GM12878 (cell line): Measurements from ENCODE around the gene STIL. TPM values are rescaled to one million over a fixed set of nuclear protein-coding genes. Genes with fewer than 3 reads are reported as not detected.

ENCODE experiments used
- ATAC-seq: fragments of 200-7000 bp; cut with Tn5 transposase; 3 replicates; pipeline ENCODE4 v1.9.1; 2020; ENCODE audit warnings: mild to moderate bottlenecking, moderate library complexity
- BruUV-seq: library from RNA; stranded (reverse); fragments of 400-500 nt; replicated peaks from 2 replicates; lab custom pipeline; 2021; lab: Mats Ljungman, UMichigan
- CTCF ChIA-PET: fragments of 300-600 bp; sonication (Branson Sonifier 250); formaldehyde crosslinking; extraction: SDS; loops from one replicate; lab custom pipeline; 2021; ENCODE audit warnings: inconsistent platforms; lab: Yijun Ruan, JAX
- POLR2A ChIA-PET: fragments of 350-600 bp; formaldehyde crosslinking; extraction: SDS; loops from one replicate; lab custom pipeline; 2021; ENCODE audit warnings: inconsistent platforms; lab: Charles Lee
- RAD21 ChIA-PET: fragments of 300-600 bp; sonication (Branson Sonifier 250); formaldehyde crosslinking; loops from one replicate; lab custom pipeline; 2023; ENCODE audit warnings: antibody characterized with exemption; ENCODE audit not compliant: unreplicated experiment; lab: Charles Lee
- SMC1A ChIA-PET: fragments of 300-600 bp; sonication (Branson Sonifier 250); formaldehyde crosslinking; loops from one replicate; lab custom pipeline; 2023; ENCODE audit not compliant: unreplicated experiment, uncharacterized antibody; lab: Charles Lee
- DNase-seq: peaks from one replicate; pipeline ENCODE4 v3.0.0-alpha.2; 2011; ENCODE audit warnings: low read depth, low spot score
- FAIRE-seq: peaks from 3 replicates; lab custom pipeline; 2011; peaks lifted over from hg19 to GRCh38; lab: Jason Lieb, UNC
- H2AFZ ChIP-seq: 2 replicates; pipeline ENCODE4 v1.6.0; 2011; ENCODE audit warnings: low read depth, low read length, control low read depth; ENCODE audit not compliant: control insufficient read depth
- H3K27ac ChIP-seq: 2 replicates; pipeline ENCODE4 v1.5.1; 2011; ENCODE audit warnings: control low read depth; ENCODE audit not compliant: control insufficient read depth, insufficient read depth
- H3K27me3 ChIP-seq, 2 experiments: replicated peaks in 1 of 2; 2 replicates each; pipeline versions ENCODE4 v1.6.0 to v1.6.1; 2011; ENCODE audit warnings: low read length in 1 of 2; ENCODE audit not compliant: control insufficient read depth in 2 of 2, insufficient read depth in 2 of 2
- H3K36me3 ChIP-seq, 2 experiments: 2 replicates each; pipeline ENCODE4 v1.5.1; 2011; ENCODE audit warnings: low read length in 1 of 2; ENCODE audit not compliant: control insufficient read depth in 2 of 2, insufficient read depth in 2 of 2
- H3K4me1 ChIP-seq: 2 replicates; pipeline ENCODE4 v1.6.1; 2011; ENCODE audit warnings: mild to moderate bottlenecking, low read length, moderate library complexity, mixed read lengths; ENCODE audit not compliant: control insufficient read depth, insufficient read depth
- H3K4me2 ChIP-seq: 2 replicates; pipeline ENCODE4 v1.6.0; 2011; ENCODE audit warnings: control low read depth; ENCODE audit not compliant: control insufficient read depth, insufficient read depth
- H3K4me3 ChIP-seq: fragments of 200-600 bp; sonication (generic); 2 replicates; pipeline ENCODE4 v1.5.1; 2016
- H3K79me2 ChIP-seq: 2 replicates; pipeline ENCODE4 v1.6.0; 2011; ENCODE audit warnings: low read length; ENCODE audit not compliant: control insufficient read depth, insufficient read depth
- H3K9ac ChIP-seq: 2 replicates; pipeline ENCODE4 v1.8.0; 2011; ENCODE audit warnings: low read length, control low read depth, mixed read lengths; ENCODE audit not compliant: control insufficient read depth, insufficient read depth
- H3K9me3 ChIP-seq: replicated peaks from 3 replicates; pipeline ENCODE4 v1.5.1; 2011; ENCODE audit warnings: mild to moderate bottlenecking, low read length; ENCODE audit not compliant: control insufficient read depth, insufficient read depth
- H4K20me1 ChIP-seq: 2 replicates; pipeline ENCODE4 v1.6.0; 2011; ENCODE audit not compliant: control insufficient read depth, insufficient read depth
- BMI1 ChIP-seq: fragments of 450-650 bp; IDR thresholded peaks from 2 replicates; pipeline ENCODE4 v1.6.1; 2016; ENCODE audit warnings: mild to moderate bottlenecking, moderate library complexity, borderline replicate concordance
- BRCA1 ChIP-seq: IDR thresholded peaks from 2 replicates; pipeline ENCODE4 v1.6.1; 2011; ENCODE audit warnings: low read depth, low read length, improper control_type of control experiment
- CBX5 ChIP-seq: sonication (generic); IDR thresholded peaks from 2 replicates; pipeline ENCODE4 v1.6.1; 2016; ENCODE audit warnings: low read depth, moderate library complexity, mild to moderate bottlenecking, inconsistent platforms
- CHD2 ChIP-seq: IDR thresholded peaks from 2 replicates; pipeline ENCODE4 v1.6.1; 2011; ENCODE audit warnings: low read depth, low read length, improper control_type of control experiment, borderline replicate concordance
- ESRRA ChIP-seq: IDR thresholded peaks from 2 replicates; pipeline ENCODE4 v1.6.1; 2012; ENCODE audit warnings: mild to moderate bottlenecking, low read length, improper control_type of control experiment
- ETV6 ChIP-seq, 2 experiments: fragments of 450-650 bp in 1 of 2; IDR thresholded peaks in 1 of 2; conservative IDR thresholded peaks in 1 of 2; 2 replicates each; pipeline ENCODE4 v1.6.1; 2014; ENCODE audit warnings: antibody characterized with exemption in 1 of 2, borderline replicate concordance in 1 of 2, low read depth in 1 of 2, mild to moderate bottlenecking in 1 of 2, moderate library complexity in 1 of 2
- FOXK2 ChIP-seq: fragments of 450-650 bp; IDR thresholded peaks from 2 replicates; pipeline ENCODE4 v1.6.1; 2017; ENCODE audit warnings: mild to moderate bottlenecking, moderate library complexity
- MYB ChIP-seq: fragments of 150-350 bp; IDR thresholded peaks from 2 replicates; pipeline ENCODE4 v1.6.1; 2014; ENCODE audit warnings: mild to moderate bottlenecking, low read depth, low read length, borderline replicate concordance
- NR2C2 ChIP-seq: IDR thresholded peaks from 2 replicates; pipeline ENCODE4 v1.6.1; 2011; ENCODE audit warnings: borderline replicate concordance, low read depth; ENCODE audit not compliant: control insufficient read depth, insufficient read length
- RB1 ChIP-seq: fragments of 450-650 bp; formaldehyde crosslinking; IDR thresholded peaks from 2 replicates; pipeline ENCODE4 v1.6.1; 2017; ENCODE audit warnings: mild to moderate bottlenecking, borderline replicate concordance
- RBBP5 ChIP-seq: fragments of 200-600 bp; sonication (generic); conservative IDR thresholded peaks from 2 replicates; pipeline ENCODE4 v1.6.1; 2016
- RFX5 ChIP-seq: IDR thresholded peaks from 2 replicates; pipeline ENCODE4 v1.6.1; 2011; ENCODE audit warnings: low read depth, low read length, improper control_type of control experiment
- SIN3A ChIP-seq: IDR thresholded peaks from 2 replicates; pipeline ENCODE4 v1.6.1; 2012; ENCODE audit warnings: low read depth, low read length, improper control_type of control experiment
- SREBF2 ChIP-seq: IDR thresholded peaks from 2 replicates; pipeline ENCODE4 v1.6.1; 2012; ENCODE audit warnings: mild to moderate bottlenecking, low read length
- TARDBP ChIP-seq: IDR thresholded peaks from 2 replicates; pipeline ENCODE4 v1.6.1; 2016; ENCODE audit warnings: borderline replicate concordance
- ZNF622 ChIP-seq: fragments of 450-650 bp; IDR thresholded peaks from 2 replicates; pipeline ENCODE4 v1.6.1; 2017; ENCODE audit warnings: mild to moderate bottlenecking, inconsistent platforms
- WGBS: methylation state at CpG from one replicate; pipeline ENCODE4 v1.1.6; 2016; ENCODE audit warnings: low lambda C conversion rate; ENCODE audit not compliant: insufficient replicate concordance, insufficient coverage; ENCODE audit errors: missing lambda C conversion rate; 5-methylcytosine and 5-hydroxymethylcytosine counted together
- in situ Hi-C: fragments of 300-500 bp; cut with MboI; formaldehyde crosslinking; loops from 9 replicates; pipeline ENCODE4 v1.14.3; 2018; ENCODE audit warnings: mixed read lengths
- intact Hi-C: fragments of 100-400 bp; cut with micrococcal nuclease; formaldehyde crosslinking; loops from one replicate; pipeline ENCODE4 v1.14.2; 2022; ENCODE audit not compliant: unreplicated experiment
- polyA plus RNA-seq, 11 experiments: library from polyadenylated mRNA; depleted of rRNA in 4 of 11; unstranded in 6 of 11; stranded (reverse) in 5 of 11; fragments of >200 nt; fragmentation: Nextera tagmentation in 4 of 11; fragmentation: Illumina TruSeq in 1 of 11; extraction: Ambion mirVana in 4 of 11; extraction: Trizol in 1 of 11; gene quantifications; 1 replicate in 1 of 11; 2 replicates in 10 of 11; pipeline versions ENCODE4 v1.2.1 to v1.2.3, GENCODE V29; 2011 to 2016; ENCODE audit warnings: inconsistent platforms in 2 of 11, missing spikeins in 2 of 11, low read depth in 1 of 11
- total RNA-seq, 4 experiments: library from RNA; depleted of rRNA in 3 of 4; stranded (reverse); fragments of >200 nt in 3 of 4; fragmentation: Illumina TruSeq in 1 of 4; extraction: Trizol in 1 of 4; gene quantifications; 2 replicates each; pipeline versions ENCODE4 v1.2.1 to v1.2.3, GENCODE V29; 2013 to 2021

The STIL gene
- total and polyA plus RNA-seq, 10 of the 15 experiments (the other 5 are each of a cell fraction or from before 2014, with no cell fraction given) = 6.0 to 35.1 (median 26.5) TPM

DNA sequence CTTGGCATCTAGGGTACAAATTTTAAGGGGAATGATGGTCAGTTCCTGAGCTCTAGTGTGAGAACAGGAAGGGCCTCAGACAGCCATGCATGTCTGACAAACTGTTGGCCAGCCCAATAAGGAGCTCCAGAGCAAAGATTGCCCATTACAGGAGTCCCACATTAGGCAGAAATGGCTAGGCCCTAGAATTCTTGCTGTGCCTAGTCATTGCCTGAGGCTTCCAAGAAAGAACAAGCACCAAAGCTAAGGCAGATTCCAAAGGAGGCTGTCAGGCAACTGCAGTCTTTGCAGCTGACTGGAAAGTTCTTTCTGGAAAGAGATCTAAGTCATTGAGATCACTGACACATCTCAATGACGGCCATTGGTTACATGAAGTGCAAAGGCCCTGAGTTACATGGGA, 3.9 kb upstream of the STIL start:
- no peak overlapping the region for H3K27ac ChIP-seq
- no peak overlapping the region for H3K9ac ChIP-seq
- no TSS peak for BruUV-seq
- H3K4me3 ChIP-seq = no peak overlapping the region
- ChIA-PET RAD21 (no interaction called here), CTCF (interaction anchor here (0.8 to 2.2 kb wide), 5 partner anchors 16 to 55 kb away, joined by 3 to 7 read pairs (median 6); partner anchors contain the start of gene CMPK1)
- intact Hi-C loops = no loop called here
- H3K9me3 ChIP-seq = no peaks in the 10 kb centered on the region
- no peaks in the 10 kb centered on the region for H3K4me1 ChIP-seq
- ATAC-seq = no peak
- TF ChIP-seq BMI1 (no peak), CHD2 (no peak)
- TF ChIP-seq, all 136 proteins: peak for 0
- Histone ChIP-seq H3K79me2 (peaks cover 12% of the 10 kb centered on the region), H4K20me1 (no peaks in the 10 kb centered on the region), H3K27me3 (no peaks in the 10 kb centered on the region), H2AFZ (no peak overlapping the region), H3K36me3 (no peaks in the 10 kb centered on the region), H3K4me2 (no peak overlapping the region)
- WGBS = 100% methylated on average over 1 of the region's 1 CpG
- SMC1A ChIA-PET = interaction anchor here (0.5 to 1.1 kb wide), 3 partner anchors 30 to 124 kb away, joined by 3 read pairs; no protein-coding TSS in a partner anchor
- POLR2A ChIA-PET = interaction anchor here (0.9 to 1.9 kb wide), 3 partner anchors 11 to 20 kb away, joined by 3 to 5 read pairs (median 4); partner anchors contain the start of gene CMPK1
- in situ Hi-C loops = no loop called here
- no peak for DNase-seq
- FAIRE-seq = no peak

DNA sequence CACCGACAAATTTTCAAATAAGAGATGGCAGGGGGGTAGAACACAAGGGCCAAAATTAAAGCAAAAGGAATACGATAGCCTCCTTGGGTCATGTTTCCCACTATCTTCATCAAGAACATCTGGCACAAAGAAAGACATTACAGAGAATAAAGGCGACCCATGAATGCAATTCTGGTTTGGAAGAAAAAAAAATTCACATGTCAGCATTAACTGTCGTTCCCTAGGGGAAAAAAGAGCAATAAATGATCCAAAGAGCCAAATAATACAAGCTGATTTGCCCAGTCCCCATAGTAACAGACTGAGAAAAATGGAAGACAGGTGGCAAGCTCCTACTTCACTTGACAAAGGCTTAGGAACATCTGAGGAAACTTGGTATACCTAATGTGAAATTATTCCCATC, 4.5 kb downstream of the STIL start:
- 85% methylated on average over 4 of the region's 4 CpGs for WGBS
- no peak overlapping the region for H3K9ac ChIP-seq
- no peaks in the 10 kb centered on the region for H3K4me1 ChIP-seq
- DNase-seq (no peak), ATAC-seq (no peak), FAIRE-seq (no peak)
- TF ChIP-seq SREBF2 = no peak
- TF ChIP-seq SIN3A = no peak
- no peak for TF ChIP-seq ZNF622
- TF ChIP-seq ESRRA = no peak
- TF ChIP-seq RBBP5 = no peak
- TF ChIP-seq TARDBP = no peak
- TF ChIP-seq FOXK2 = no peak
- no peak for TF ChIP-seq BRCA1
- no peak for TF ChIP-seq CBX5
- no peak for TF ChIP-seq RB1
- no peak for TF ChIP-seq CHD2
- no peak for TF ChIP-seq ETV6 (conservative IDR thresholded peaks at IDR 0.05 in 1 of 2, IDR thresholded peaks at IDR 0.05 in 1 of 2; ENCODE audit: borderline replicate concordance in 1 of 2, low read depth in 1 of 2)
- TF ChIP-seq NR2C2 = no peak
- no peak for TF ChIP-seq MYB
- TF ChIP-seq RFX5 = no peak
- ChIA-PET RAD21 (no interaction called here), CTCF (interaction anchor here (0.6 to 2.3 kb wide), 2 partner anchors 46 to 129 kb away, joined by 5 to 11 read pairs; partner anchors contain the start of gene FOXD2), SMC1A (interaction anchor here (1.0 to 1.8 kb wide), 2 partner anchors 15 to 47 kb away, joined by 3 to 6 read pairs; no protein-coding TSS in a partner anchor), POLR2A (no interaction called here)
- no peaks in the 10 kb centered on the region for H3K9me3 ChIP-seq
- in situ Hi-C loops = no loop called here
- H3K4me3 ChIP-seq = no peak overlapping the region
- no peak overlapping the region for H3K4me2 ChIP-seq
- no peaks in the 10 kb centered on the region for H3K27me3 ChIP-seq
- no peak overlapping the region for H3K27ac ChIP-seq
- H3K36me3 ChIP-seq = peaks cover 0 to 6% of the 10 kb centered on the region in 2 experiments; a peak in 1 of 4 replicates
- H2AFZ ChIP-seq = no peak overlapping the region
- H4K20me1 ChIP-seq = no peaks in the 10 kb centered on the region
- intact Hi-C loops = no loop called here
- no TSS peak for BruUV-seq
- H3K79me2 ChIP-seq = peaks cover 47% of the 10 kb centered on the region
